Sigmoid colon (tissue), 3 donors: Measurements from ENCODE around the gene DYNLL2.

ENCODE experiments used
- POLR2A ChIP-seq, 2 donors: fragments of 450-650 bp; IDR thresholded peaks; one replicate each; pipeline ENCODE4 v1.6.1; 2016; ENCODE audit warnings: antibody characterized with exemption in 2 of 2, mild to moderate bottlenecking in 2 of 2, moderate library complexity in 2 of 2
- TF ChIP-seq, protein P1 (sequence below), 4 experiments: fragments of 450-650 bp in 3 of 4; fragments of 200-600 bp in 1 of 4; IDR thresholded peaks; one replicate each; pipeline ENCODE4 v1.5.1; 2016 to 2019; ENCODE audit warnings: antibody characterized with exemption in 4 of 4, mild to moderate bottlenecking in 3 of 4, moderate library complexity in 2 of 4

DNA sequence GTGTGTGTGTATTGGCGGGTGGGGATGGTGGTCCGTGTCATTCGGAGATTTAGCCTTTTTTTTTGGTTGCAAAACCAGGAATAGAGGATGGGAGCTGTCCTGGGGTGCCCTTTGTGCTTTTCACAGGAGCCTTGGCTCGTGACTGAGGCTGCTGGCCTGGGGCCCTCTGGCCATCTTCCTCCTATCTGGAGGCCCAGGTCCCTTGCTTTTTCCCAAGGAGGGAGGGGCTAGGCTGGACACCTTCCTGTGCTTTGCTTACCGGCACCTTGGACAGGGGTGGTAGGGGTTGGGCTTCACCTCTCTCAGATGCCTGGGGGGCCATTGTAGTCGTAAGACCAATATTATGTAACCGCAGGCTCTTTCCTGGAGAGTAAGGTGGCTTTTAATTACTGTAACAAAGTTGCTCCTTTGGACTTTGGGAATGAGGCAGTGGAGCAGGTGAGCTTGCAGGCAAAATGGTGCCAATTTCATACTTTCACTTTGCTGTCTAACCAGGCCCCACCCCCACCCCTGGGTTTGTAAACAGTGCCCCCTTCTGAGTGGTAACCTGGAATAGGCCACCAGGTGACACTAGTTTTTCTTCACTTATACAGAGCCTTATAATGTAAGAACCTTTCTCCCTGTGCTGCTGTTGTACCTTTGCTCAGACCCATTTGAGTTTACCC is 1.2 kb downstream of the DYNLL2 start:
- no peak for TF ChIP-seq POLR2A (IDR thresholded peaks at IDR 0.05)
- TF ChIP-seq, protein P1, sequence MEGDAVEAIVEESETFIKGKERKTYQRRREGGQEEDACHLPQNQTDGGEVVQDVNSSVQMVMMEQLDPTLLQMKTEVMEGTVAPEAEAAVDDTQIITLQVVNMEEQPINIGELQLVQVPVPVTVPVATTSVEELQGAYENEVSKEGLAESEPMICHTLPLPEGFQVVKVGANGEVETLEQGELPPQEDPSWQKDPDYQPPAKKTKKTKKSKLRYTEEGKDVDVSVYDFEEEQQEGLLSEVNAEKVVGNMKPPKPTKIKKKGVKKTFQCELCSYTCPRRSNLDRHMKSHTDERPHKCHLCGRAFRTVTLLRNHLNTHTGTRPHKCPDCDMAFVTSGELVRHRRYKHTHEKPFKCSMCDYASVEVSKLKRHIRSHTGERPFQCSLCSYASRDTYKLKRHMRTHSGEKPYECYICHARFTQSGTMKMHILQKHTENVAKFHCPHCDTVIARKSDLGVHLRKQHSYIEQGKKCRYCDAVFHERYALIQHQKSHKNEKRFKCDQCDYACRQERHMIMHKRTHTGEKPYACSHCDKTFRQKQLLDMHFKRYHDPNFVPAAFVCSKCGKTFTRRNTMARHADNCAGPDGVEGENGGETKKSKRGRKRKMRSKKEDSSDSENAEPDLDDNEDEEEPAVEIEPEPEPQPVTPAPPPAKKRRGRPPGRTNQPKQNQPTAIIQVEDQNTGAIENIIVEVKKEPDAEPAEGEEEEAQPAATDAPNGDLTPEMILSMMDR (IDR thresholded peaks at IDR 0.05), result no peak
